Left forelimb (tissue), 1 donor: Measurements from ENCODE around the gene RNASE2.
"Not testable (repeated sequence)": the region's sequence is repeated elsewhere in the genome, so short reads cannot be mapped to it uniquely, and the experiment has no call there.

Source experiments
- DNase-seq: peaks from one replicate; pipeline ENCODE4 v3.0.0-alpha.2; 2018; ENCODE audit warnings: low spot score

Gene RNASE2

DNA sequence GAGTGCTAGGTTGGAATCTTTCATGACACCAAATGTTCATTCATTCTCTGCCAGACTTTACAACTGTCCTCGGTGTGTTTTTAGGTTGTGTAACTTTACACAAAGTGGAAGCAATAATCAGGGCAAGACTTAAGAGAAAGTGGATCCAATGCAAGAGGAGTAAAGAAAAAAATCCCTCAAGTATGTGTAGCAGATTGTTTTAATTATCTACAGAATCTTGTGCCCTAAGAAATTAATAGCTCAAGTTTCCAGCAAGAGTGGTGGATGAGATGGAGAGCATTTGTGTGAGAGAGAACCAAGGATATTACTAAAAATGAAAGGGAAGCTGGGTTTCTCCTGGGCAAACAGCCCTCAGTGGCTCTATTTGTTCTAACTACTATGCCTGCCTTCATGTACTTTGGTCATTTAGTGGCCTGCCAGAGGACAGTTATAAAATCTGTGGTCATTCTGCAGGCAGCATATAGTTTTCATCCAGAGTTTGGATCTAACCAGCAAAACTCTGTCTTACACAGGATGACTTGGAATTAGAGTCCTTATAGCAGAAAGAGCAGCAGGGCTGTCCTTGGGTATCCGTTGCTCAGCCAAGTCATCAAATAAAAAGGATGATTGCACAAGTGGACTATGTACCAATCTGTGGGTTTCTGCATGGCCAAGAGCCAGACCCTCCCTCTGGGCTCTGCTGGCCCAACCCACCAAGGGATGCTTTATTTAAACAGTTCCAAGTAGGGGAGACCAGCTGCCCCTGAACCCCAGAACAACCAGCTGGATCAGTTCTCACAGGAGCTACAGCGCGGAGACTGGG is at the start of gene RNASE2:
Gene RNASE2, plus strand, starts transcription at position 752 of the 802 bp plus-strand sequence. CDS start 285 bp downstream, outside the sequence.
- DNase-seq = not testable (repeated sequence)

DNA sequence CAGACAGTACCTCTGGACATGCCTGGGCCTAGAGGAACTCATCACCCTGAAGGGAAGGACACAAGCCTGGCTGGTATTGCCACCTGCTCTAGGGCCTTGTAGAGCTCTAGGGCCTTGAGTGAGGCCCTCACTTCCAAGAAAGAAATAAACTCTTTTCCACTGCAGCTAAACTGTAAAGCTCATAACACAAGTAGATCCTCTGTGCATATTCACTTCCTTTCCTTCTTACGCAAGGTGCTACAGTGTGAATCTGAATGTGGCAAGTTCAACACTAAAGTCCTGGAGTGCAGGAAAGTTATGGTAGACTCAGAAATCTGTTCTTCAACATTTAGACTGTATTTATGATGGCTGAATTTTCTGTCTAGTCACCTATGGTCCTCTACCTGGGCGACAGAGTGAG is 49.6 kb upstream of the RNASE2 start:
- DNase-seq = no peak

DNA sequence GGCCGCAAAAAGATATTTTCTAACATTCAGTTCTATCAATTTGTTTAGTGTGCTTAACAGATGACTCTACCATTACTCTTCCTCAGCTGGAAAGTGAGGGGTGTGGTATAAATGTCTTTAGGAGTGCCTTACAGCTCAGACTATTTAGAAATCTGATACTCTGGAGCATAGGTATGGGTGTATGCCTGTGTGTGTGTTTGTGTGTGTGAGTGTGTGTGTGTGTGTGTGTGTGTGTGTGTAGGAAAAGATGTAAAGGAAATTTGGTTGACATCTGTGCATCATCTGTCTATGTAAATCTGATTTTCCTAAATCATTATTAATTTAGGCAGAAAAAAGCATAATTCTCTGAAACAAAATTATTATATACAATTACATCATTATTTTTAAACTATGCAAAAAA is 48.1 kb upstream of the RNASE2 start:
- DNase-seq = no peak

DNA sequence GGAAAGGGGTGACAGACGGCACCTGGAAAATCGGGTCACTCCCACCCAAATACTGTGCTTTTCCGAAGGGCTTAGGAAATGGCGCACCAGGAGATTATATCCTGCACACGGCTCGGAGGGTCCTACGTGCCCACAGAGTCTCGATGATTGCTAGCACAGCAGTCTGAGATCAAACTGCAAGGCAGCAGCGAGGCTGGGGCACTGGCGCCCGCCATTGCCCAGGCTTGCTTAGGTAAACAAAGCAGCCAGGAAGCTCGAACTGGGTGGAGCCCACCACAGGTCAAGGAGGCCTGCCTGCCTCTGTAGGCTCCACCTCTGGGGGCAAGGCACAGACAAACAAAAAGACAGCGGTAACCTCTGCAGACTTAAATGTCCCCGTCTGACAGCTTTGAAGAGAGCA is 44.5 kb upstream of the RNASE2 start:
- not testable (repeated sequence) for DNase-seq

DNA sequence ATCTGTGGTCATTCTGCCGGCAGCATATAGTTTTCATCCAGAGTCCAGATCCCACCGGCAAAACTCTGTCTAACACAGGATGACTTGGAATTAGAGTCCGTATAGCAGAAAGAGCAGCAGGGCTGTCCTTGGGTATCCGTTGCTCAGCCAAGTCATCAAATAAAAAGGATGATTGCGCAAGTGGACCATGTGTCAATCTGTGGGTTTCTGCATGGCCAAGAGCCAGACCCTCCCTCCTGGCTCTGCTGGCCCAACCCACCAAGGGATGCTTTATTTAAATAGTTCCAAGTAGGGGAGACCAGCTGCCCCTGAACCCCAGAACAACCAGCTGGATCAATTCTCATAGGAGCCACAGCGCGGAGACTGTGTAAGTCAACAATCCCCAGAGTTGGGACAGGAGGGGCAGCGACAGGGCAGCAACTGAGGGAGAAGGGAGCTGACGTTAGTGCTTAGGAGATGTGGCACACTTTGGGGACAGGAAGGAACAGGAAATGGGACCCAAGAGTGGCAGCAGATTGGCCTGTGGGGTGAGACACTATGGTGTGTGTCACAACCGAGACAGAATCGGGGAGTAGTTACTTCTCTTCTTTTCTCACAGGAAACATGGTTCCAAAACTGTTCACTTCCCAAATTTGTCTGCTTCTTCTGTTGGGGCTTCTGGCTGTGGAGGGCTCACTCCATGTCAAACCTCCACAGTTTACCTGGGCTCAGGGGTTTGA is 36.1 kb upstream of the RNASE2 start:
- not testable (repeated sequence) for DNase-seq

DNA sequence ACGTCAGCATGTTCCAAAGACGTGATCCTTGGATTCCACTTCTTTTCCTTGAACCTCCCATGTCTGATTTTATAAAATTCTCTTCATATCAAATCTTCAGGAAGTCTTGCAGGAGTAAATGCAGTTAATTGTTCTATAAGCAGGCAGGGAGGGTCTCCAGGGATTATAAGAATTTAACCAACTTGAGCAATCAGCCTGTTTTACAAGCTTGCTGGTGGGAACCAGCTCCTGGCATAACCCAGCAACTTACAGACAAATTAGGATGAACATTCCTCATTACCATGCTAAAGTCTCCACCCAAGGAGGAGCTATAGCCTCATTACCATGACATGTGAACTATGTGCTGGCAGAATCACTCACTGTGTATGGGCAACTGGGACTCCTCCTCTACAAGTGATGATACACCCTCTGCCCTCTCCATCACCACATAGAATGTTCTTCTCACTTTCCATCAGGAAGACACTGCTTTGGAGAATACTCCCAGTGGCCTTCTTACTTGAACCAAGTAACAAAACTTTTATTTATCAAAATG is 31.5 kb upstream of the RNASE2 start:
- DNase-seq = not testable (repeated sequence)

DNA sequence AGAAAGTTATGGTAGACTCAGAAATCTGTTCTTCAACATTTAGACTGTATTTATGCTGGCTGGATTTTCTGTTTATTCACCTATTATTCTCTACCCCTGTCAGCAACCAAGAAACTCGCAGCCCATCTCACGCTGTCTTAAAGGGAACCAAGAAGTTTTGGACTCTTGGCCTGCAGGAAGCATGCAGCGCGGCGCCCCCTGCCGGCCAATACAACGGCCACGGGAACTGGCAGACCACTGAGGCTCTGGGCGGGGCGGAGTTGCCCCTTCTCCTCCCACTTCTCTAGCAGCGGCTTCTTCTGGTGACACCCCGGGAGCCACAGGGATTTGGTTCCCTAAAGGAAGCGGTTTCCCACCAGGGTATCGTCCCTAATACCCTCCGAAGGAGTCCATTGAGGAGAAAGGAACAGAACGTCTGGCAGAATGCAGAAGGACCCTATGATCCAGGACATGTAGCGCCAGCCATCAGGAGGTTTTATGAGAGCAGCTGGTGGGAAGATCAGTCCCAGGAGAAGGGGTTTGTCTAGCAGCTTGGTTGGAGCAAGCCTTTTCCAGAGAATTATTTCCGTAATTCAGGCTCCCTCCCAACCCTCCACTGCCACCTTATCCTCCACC is 21.0 kb upstream of the RNASE2 start:
- DNase-seq = no peak

DNA sequence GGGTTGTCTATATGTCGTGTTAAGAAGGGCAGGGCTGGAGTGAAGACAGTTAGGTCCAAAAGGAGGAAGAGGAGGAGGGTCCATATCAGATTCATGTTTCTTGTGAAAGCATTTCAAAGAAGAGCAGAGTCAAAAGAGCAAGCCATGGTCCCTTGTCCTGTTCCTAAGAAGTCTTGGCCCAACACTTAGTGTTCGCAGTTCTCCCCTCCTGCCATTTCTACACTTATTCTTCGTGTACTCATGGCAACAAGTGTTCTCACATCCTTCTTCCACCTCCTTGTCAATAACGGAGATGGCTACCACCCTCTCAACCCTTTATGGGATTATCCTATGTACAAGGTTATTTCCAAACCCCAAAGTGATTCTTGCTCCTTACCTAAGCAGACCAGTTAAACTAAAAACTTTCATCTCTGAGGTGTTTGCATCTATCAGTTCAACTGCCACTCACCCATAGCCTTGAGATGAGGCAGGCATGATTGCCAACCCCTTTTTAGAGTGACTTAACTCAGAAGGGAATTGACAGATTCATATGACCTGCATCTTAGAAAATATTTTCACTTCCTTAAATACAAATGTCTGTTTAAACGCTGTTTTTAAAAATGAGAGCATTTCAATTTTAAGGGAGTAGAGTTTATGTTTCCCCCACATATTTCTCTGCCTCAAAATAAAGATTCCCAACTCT is 19.8 kb upstream of the RNASE2 start:
- no peak for DNase-seq

DNA sequence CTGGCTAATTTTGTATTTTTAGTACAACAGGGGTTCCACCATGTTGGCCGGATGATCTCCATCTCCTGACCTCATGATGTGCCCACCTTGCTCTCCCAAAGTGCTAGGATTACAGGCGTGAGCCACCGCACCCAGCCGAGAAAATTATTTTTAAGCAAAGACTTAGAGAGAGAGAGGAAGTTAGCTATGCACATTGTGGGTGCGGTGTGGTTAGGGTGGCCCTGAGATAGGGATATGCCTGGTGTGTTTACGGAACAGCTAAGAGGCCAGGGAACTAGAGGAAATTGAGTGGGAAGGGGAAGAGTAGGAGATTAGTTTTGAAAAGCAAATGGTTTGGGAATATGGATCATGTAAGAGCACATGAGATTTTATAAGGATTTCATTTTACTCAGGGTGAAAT is 10.1 kb upstream of the RNASE2 start:
- not testable (repeated sequence) for DNase-seq

DNA sequence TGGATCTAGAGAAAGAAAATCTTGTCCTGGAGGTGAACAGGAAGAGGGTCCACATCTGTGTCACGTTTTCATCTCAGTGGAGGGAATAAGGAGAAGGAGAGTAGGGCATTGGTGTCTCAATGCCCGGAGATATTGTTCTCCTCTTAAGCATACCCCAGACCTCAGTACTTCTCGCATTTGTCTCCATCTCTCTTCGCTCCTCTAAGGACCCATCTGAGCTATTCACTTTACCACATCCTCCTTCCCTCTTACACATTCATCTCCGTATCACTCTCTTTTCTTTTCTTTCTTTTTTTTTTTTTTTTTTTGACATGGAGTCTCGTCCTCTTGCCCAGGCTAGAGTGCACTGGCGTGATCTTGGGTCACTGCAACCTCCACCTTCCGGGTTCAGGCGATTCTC is 8.6 kb upstream of the RNASE2 start:
- DNase-seq = not testable (repeated sequence)

DNA sequence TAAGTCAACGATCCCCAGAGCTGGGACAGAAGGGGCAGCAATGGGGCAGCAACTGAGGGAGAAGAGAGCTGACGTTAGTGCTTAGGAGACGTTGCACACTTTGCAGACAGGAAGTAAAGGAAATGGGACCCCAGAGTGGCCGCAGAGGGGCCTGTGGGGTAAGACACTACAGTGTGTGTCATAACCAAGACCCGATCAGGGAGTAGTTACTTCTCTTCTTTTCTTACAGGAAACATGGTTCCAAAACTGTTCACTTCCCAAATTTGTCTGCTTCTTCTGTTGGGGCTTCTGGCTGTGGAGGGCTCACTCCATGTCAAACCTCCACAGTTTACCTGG is 219 bp downstream of the RNASE2 start:
- DNase-seq = not testable (repeated sequence)

DNA sequence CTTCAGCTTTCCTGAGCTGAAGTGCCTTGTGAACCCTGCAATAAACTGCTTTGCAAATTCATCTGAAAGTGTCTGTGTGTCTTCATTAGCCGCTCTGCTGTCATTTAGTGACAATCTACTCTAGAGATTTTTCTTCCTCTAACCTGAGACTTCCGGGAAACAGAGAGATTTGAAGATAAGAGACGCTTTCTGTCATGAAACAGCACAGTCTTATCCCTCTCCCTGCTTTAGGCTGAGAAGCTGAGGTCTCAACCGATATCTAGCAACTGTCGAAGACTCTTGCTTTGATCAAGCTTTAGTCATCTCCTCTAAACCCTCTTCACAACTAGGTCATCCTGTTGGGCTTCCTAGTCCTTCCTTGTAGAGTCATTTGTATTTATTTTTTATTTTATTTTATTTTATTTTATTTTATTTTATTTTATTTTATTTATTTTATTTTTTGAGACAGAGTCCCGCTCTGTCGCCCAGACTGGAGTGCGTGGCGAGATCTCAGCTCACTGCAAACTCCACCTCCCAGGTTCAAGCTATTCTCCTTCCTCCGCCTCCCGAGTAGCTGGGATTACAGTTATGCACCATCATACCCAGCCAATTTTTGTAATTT is 1.2 kb downstream of the RNASE2 start:
- no peak for DNase-seq

DNA sequence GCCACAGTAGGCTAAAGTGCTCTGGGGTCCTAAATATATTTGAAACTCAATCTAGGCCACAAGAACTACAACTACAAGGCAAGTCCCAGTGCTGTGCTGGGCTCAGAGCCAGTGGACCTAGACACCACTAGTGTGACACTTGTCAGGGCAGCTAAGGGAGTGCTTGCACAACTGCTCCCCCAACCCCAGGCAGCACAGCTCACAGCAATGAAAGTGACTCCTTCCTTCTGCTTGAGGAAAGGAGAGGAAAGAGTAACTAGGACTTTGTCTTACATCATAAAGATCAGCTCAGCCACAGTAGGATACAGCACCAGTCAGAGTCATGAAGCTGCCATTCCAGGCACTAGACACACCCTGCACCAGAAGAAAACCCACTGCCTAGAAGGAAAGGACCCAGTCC is 3.7 kb downstream of the RNASE2 start:
- DNase-seq = not testable (repeated sequence)

DNA sequence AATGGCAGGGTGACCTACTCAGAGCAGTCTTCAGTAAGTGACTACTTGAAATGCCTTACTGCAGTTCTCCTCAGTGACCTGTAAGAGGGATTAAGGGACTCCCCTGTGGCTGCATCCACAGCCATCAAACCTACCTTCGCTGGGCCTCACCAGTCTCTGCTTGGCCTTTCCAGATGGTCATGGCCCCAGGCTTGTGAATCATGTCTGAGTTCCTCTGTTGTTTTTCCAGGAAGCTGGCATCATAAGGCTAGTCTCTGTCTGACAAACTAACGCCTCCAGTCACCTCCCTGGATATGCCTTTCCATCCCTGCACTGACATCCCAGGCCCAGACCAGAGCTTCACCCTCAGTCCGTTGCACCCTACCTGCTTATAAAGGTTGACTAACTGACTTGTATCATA is 14.0 kb downstream of the RNASE2 start:
- no peak for DNase-seq

DNA sequence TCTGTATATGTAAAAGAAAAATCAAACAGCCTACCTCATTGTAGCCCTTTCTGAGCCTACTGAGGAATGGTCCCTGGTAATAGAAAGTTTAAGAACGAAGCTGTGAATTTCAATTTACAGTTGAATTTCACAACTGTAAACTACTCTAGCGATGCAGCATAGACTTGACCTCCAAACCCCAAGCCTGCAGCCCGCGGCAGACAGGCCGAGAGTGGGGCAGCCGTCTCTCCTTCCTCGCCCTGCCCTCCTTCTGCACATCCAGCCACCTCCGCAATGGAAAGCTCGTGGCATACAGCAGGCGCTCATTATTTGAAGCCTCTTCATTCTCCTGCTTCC is 15.3 kb downstream of the RNASE2 start:
- no peak for DNase-seq

DNA sequence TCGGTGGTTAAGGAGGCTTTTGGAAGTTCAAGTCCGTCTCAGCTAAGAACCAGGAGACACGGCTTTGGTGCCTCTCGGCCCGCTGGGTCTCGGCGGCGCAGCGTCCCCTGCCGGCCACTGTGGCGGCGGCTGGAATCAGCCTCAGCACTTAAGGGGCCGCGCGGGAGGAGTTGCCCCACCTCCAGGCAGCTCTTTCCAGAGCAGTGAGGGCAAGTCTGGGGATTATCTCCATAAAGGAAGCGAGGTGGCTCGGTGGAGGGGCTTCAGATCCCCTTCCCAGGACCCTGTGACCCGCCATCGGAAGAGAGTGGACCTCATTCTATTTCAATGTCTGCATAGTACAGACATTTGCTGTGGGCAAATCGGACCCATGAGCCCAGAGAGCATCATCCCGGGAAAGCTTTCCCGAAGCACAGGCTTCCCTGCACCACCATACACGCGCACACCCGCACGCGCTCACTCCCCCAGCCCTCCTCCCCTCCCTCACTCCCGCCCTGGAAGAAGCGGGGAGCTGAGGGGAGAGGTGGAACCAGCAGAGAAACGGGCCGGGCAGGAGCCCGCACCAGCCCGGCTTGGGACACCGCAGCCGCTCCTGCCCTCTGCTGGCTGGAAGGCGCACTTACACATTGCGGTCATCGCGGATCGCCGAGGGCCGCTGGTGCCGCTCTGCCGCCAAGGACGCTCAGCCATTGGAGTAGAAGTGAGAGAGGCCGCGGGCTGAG is 15.9 kb downstream of the RNASE2 start:
- peak; percentile 89 for DNase-seq

DNA sequence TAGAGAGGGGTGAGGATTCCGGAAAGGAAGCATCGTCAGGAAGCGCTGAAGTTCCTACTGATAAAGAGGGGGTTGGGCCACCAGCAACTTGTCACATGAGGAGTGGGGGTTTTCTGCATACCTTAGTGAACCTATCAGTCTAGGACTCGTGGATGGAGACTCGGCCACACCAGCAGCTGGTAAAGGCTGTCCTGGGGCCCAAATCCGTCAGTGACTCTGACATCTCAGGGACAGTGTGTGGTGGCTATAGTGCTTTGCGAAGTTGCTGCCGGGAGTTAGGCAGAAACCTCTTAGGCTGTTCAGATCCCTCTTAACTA is 16.4 kb downstream of the RNASE2 start:
- no peak for DNase-seq

DNA sequence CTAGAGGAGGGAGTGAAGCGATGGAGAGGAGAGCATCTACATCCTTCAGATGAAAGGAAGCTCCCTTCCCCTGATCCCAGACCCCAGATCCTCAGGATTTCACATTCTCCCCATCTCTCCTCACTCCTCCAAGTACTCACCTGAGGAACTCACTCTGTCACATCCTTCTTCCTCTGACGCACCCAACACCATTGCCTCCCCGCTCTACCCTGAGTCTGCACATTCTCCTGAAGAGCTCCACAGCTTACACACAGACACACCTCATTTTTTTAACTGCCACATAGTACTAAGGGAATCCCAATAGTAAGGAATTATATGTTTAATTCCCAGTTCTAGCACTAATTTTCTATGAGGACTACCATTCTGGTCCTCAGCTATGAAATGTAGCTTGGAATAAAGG is 18.2 kb downstream of the RNASE2 start:
- no peak for DNase-seq

DNA sequence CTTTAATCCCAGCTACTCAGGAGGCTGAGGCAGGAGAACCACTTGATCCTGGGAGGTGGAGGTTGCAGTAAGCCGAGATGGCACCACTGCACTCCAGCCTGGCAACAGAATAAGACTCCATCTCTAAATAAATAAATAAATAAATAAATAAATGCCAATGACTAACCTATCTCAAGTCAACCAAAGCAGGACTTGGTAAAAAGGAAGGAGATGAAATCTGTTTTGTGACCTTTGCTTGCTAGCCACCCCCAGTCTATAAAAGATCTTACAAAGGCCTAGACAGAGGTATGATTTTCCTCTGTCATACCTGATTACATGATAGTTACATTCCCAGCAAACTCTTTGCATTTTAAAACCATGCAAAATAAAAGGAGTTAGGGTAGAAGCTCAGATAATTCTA is 21.0 kb downstream of the RNASE2 start:
- DNase-seq = no peak

DNA sequence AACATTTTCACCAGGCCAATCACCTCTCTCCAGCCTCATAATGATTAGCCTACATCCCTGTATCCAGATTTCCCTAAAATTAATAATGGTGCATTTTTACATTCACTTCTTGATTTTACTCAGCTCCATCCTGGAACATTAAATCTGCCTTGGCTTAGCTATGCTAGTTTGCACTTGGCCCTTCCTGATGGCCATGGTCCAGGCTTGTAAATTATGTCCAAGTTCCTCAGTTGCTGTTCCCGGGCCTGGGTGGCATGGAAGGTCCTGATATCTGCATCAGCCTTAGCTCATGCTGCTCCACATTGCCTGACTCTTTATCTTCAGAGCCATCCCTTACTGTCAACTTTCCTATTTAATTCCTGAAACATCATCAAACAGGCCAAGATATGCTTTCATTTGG is 23.4 kb downstream of the RNASE2 start:
- no peak for DNase-seq

DNA sequence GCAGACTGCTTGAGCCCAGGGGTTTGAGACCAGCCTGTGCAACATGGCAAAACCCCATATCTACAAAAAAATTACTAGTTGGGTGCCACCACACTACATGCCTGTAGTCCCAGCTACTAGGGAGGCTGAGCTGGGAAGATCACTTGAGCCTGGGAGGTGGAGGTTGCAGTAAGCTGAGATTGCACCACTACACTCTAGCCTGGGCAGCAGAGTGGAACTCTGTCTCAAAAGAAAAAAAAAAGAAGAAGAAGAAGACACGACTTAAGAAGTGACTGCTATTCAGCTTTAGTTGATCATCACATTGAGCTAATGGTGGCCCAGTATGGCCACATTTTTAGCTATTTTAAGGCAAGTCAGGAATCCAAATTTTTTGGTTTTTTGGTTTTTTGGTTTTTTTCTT is 25.6 kb downstream of the RNASE2 start:
- no peak for DNase-seq
